GM12878 (cell line): Measurements from ENCODE around the gene SYNJ2. TPM values are rescaled to one million over a fixed set of nuclear protein-coding genes. Genes with fewer than 3 reads are reported as not detected.
A peak's percentile ranks its signal among the peaks of the same experiment; 100 is the strongest.

ENCODE experiments used
- ATAC-seq: fragments of 200-7000 bp; cut with Tn5 transposase; 3 replicates; pipeline ENCODE4 v1.9.1; 2020; ENCODE audit warnings: mild to moderate bottlenecking, moderate library complexity
- BruUV-seq: library from RNA; stranded (reverse); fragments of 400-500 nt; replicated peaks from 2 replicates; lab custom pipeline; 2021; lab: Mats Ljungman, UMichigan
- CTCF ChIA-PET: fragments of 300-600 bp; sonication (Branson Sonifier 250); formaldehyde crosslinking; extraction: SDS; loops from one replicate; lab custom pipeline; 2021; ENCODE audit warnings: inconsistent platforms; lab: Yijun Ruan, JAX
- POLR2A ChIA-PET: fragments of 350-600 bp; formaldehyde crosslinking; extraction: SDS; loops from one replicate; lab custom pipeline; 2021; ENCODE audit warnings: inconsistent platforms; lab: Charles Lee
- RAD21 ChIA-PET: fragments of 300-600 bp; sonication (Branson Sonifier 250); formaldehyde crosslinking; loops from one replicate; lab custom pipeline; 2023; ENCODE audit warnings: antibody characterized with exemption; ENCODE audit not compliant: unreplicated experiment; lab: Charles Lee
- SMC1A ChIA-PET: fragments of 300-600 bp; sonication (Branson Sonifier 250); formaldehyde crosslinking; loops from one replicate; lab custom pipeline; 2023; ENCODE audit not compliant: unreplicated experiment, uncharacterized antibody; lab: Charles Lee
- DNase-seq: peaks from one replicate; pipeline ENCODE4 v3.0.0-alpha.2; 2011; ENCODE audit warnings: low read depth, low spot score
- FAIRE-seq: peaks from 3 replicates; lab custom pipeline; 2011; peaks lifted over from hg19 to GRCh38; lab: Jason Lieb, UNC
- H2AFZ ChIP-seq: 2 replicates; pipeline ENCODE4 v1.6.0; 2011; ENCODE audit warnings: low read depth, low read length, control low read depth; ENCODE audit not compliant: control insufficient read depth
- H3K27ac ChIP-seq: 2 replicates; pipeline ENCODE4 v1.5.1; 2011; ENCODE audit warnings: control low read depth; ENCODE audit not compliant: control insufficient read depth, insufficient read depth
- H3K27me3 ChIP-seq, 2 experiments: replicated peaks in 1 of 2; 2 replicates each; pipeline versions ENCODE4 v1.6.0 to v1.6.1; 2011; ENCODE audit warnings: low read length in 1 of 2; ENCODE audit not compliant: control insufficient read depth in 2 of 2, insufficient read depth in 2 of 2
- H3K36me3 ChIP-seq, 2 experiments: 2 replicates each; pipeline ENCODE4 v1.5.1; 2011; ENCODE audit warnings: low read length in 1 of 2; ENCODE audit not compliant: control insufficient read depth in 2 of 2, insufficient read depth in 2 of 2
- H3K4me1 ChIP-seq: 2 replicates; pipeline ENCODE4 v1.6.1; 2011; ENCODE audit warnings: mild to moderate bottlenecking, low read length, moderate library complexity, mixed read lengths; ENCODE audit not compliant: control insufficient read depth, insufficient read depth
- H3K4me2 ChIP-seq: 2 replicates; pipeline ENCODE4 v1.6.0; 2011; ENCODE audit warnings: control low read depth; ENCODE audit not compliant: control insufficient read depth, insufficient read depth
- H3K4me3 ChIP-seq: fragments of 200-600 bp; sonication (generic); 2 replicates; pipeline ENCODE4 v1.5.1; 2016
- H3K79me2 ChIP-seq: 2 replicates; pipeline ENCODE4 v1.6.0; 2011; ENCODE audit warnings: low read length; ENCODE audit not compliant: control insufficient read depth, insufficient read depth
- H3K9ac ChIP-seq: 2 replicates; pipeline ENCODE4 v1.8.0; 2011; ENCODE audit warnings: low read length, control low read depth, mixed read lengths; ENCODE audit not compliant: control insufficient read depth, insufficient read depth
- H3K9me3 ChIP-seq: replicated peaks from 3 replicates; pipeline ENCODE4 v1.5.1; 2011; ENCODE audit warnings: mild to moderate bottlenecking, low read length; ENCODE audit not compliant: control insufficient read depth, insufficient read depth
- H4K20me1 ChIP-seq: 2 replicates; pipeline ENCODE4 v1.6.0; 2011; ENCODE audit not compliant: control insufficient read depth, insufficient read depth
- ATF7 ChIP-seq: fragments of 450-650 bp; IDR thresholded peaks from 2 replicates; pipeline ENCODE4 v1.6.1; 2016; ENCODE audit warnings: low read depth, mild to moderate bottlenecking
- DPF2 ChIP-seq: fragments of 450-650 bp; IDR thresholded peaks from 2 replicates; pipeline ENCODE4 v1.6.1; 2017; ENCODE audit warnings: mild to moderate bottlenecking
- KDM1A ChIP-seq: fragments of 200-600 bp; sonication (generic); IDR thresholded peaks from 2 replicates; pipeline ENCODE4 v1.6.1; 2016; ENCODE audit warnings: borderline replicate concordance
- KLF5 ChIP-seq: fragments of 450-650 bp; IDR thresholded peaks from 2 replicates; pipeline ENCODE4 v1.6.1; 2014; ENCODE audit warnings: mild to moderate bottlenecking; ENCODE audit not compliant: partially characterized antibody
- NFYB ChIP-seq: IDR thresholded peaks from 2 replicates; pipeline ENCODE4 v1.6.1; 2011; ENCODE audit warnings: low read depth, mild to moderate bottlenecking, low read length, improper control_type of control experiment, moderate library complexity; ENCODE audit not compliant: insufficient read depth
- NR2C2 ChIP-seq: IDR thresholded peaks from 2 replicates; pipeline ENCODE4 v1.6.1; 2011; ENCODE audit warnings: borderline replicate concordance, low read depth; ENCODE audit not compliant: control insufficient read depth, insufficient read length
- RAD21 ChIP-seq: IDR thresholded peaks from 2 replicates; pipeline ENCODE4 v1.6.1; 2011; ENCODE audit warnings: mild to moderate bottlenecking, low read depth, low read length, moderate library complexity; ENCODE audit not compliant: insufficient read depth
- RELA ChIP-seq: fragments of 450-650 bp; IDR thresholded peaks from 2 replicates; pipeline ENCODE4 v1.8.0; 2014; ENCODE audit warnings: borderline replicate concordance; ENCODE audit not compliant: partially characterized antibody
- SMC3 ChIP-seq: IDR thresholded peaks from 2 replicates; pipeline ENCODE4 v1.6.1; 2011; ENCODE audit warnings: low read length, improper control_type of control experiment, borderline replicate concordance
- YY1 ChIP-seq: IDR thresholded peaks from 2 replicates; pipeline ENCODE4 v1.6.1; 2011; ENCODE audit warnings: low read depth, mild to moderate bottlenecking, low read length
- ZNF207 ChIP-seq: fragments of 450-650 bp; IDR thresholded peaks from 2 replicates; pipeline ENCODE4 v1.6.1; 2014; ENCODE audit warnings: antibody characterized with exemption, mild to moderate bottlenecking, borderline replicate concordance
- WGBS: methylation state at CpG from one replicate; pipeline ENCODE4 v1.1.6; 2016; ENCODE audit warnings: low lambda C conversion rate; ENCODE audit not compliant: insufficient replicate concordance, insufficient coverage; ENCODE audit errors: missing lambda C conversion rate; 5-methylcytosine and 5-hydroxymethylcytosine counted together
- in situ Hi-C: fragments of 300-500 bp; cut with MboI; formaldehyde crosslinking; loops from 9 replicates; pipeline ENCODE4 v1.14.3; 2018; ENCODE audit warnings: mixed read lengths
- intact Hi-C: fragments of 100-400 bp; cut with micrococcal nuclease; formaldehyde crosslinking; loops from one replicate; pipeline ENCODE4 v1.14.2; 2022; ENCODE audit not compliant: unreplicated experiment
- polyA plus RNA-seq, 11 experiments: library from polyadenylated mRNA; depleted of rRNA in 4 of 11; unstranded in 6 of 11; stranded (reverse) in 5 of 11; fragments of >200 nt; fragmentation: Nextera tagmentation in 4 of 11; fragmentation: Illumina TruSeq in 1 of 11; extraction: Ambion mirVana in 4 of 11; extraction: Trizol in 1 of 11; gene quantifications; 1 replicate in 1 of 11; 2 replicates in 10 of 11; pipeline versions ENCODE4 v1.2.1 to v1.2.3, GENCODE V29; 2011 to 2016; ENCODE audit warnings: inconsistent platforms in 2 of 11, missing spikeins in 2 of 11, low read depth in 1 of 11
- total RNA-seq, 4 experiments: library from RNA; depleted of rRNA in 3 of 4; stranded (reverse); fragments of >200 nt in 3 of 4; fragmentation: Illumina TruSeq in 1 of 4; extraction: Trizol in 1 of 4; gene quantifications; 2 replicates each; pipeline versions ENCODE4 v1.2.1 to v1.2.3, GENCODE V29; 2013 to 2021
- TF ChIP-seq, protein P1 (sequence below), 3 experiments: IDR thresholded peaks in 2 of 3; conservative IDR thresholded peaks in 1 of 3; 2 replicates each; pipeline ENCODE4 v1.5.1; 2011; ENCODE audit warnings: low read depth in 3 of 3, low read length in 3 of 3, mild to moderate bottlenecking in 3 of 3, control low read depth in 2 of 3, moderate library complexity in 2 of 3, inconsistent platforms in 1 of 3, mixed read lengths in 1 of 3; ENCODE audit not compliant: control insufficient read depth in 2 of 3, insufficient read depth in 1 of 3; ENCODE audit errors: extremely low read depth in 1 of 3

Gene SYNJ2
- total and polyA plus RNA-seq, 10 of the 15 experiments (the other 5 are each of a cell fraction or from before 2014, with no cell fraction given): 0.11 to 1.8 (median 0.57) TPM

DNA sequence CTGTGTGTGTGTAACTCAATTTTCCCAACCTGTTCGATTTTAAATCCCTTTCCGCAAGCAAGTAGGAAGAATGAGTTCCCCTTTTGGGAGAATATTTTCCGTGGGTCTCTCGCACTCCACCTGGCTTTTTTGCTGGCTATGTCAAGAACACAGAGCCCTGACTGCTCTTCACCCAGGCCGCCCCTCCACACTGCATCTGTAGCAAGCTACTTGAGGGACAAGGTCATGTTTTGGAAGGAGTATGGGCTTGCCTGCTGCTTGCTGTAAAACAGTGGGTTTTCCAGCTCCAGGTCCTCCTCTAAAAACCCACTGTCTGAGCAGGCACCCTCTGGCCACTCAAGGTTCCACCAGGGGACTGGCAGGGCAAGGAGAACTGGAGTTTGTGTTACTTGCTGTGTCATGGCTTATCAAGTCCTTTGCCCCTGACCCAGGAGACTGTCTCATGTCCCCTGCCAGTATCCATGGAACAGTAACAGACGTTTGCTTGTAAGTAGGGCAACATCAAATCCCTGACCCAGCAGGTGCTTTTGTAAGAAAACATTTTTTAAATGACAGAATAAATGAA lies 35.5 kb upstream of the SYNJ2 start:
- intact Hi-C loops: no loop called here

DNA sequence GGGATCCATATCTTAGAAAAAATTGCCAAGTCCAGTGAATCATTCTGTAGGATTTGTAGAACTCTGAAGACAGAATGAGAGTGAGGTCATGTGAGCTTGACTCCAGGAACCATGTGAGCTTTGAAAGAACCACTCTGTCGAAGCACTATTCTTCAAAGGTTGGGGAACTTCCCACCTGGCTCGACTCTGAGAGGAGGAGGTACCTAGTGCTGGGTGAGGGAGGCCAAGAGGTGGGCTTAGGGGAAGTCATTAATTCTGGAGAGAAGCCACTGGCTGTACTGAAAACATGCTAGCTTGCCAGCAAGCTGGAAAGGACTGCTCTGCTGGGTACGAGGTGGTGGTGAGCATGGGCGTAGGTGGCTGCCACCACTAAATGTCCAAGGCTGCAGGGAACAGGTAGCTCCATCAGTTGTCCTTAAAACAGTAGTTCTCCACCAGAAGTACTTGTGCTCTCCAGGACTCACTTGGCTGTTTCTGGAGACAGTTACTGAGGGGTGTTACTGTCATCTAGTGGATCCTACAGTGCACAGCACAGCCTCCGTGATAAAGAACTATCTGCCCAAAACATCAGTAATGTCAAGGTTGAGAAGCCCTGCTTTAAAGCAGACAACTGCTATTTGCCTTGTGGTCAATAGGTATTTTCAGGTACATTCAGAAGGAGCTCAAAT lies 34.7 kb upstream of the SYNJ2 start:
- Histone ChIP-seq H4K20me1 (no peaks in the 10 kb centered on the region; the same call in 1 of the 2 replicates), H3K4me2 (no peak overlapping the region), H3K27me3 (no peaks in the 10 kb centered on the region), H3K36me3 (no peaks in the 10 kb centered on the region), H3K4me3 (no peak overlapping the region), H3K9me3 (no peaks in the 10 kb centered on the region), H3K79me2 (no peaks in the 10 kb centered on the region), H3K27ac (no peak overlapping the region), H3K9ac (no peak overlapping the region), H2AFZ (no peak overlapping the region), H3K4me1 (no peaks in the 10 kb centered on the region)
- ChIA-PET POLR2A (no interaction called here), SMC1A (interaction anchor here (0.8 to 1.9 kb wide), 13 partner anchors 10 to 632 kb away, joined by 3 to 15 read pairs (median 4); no protein-coding TSS in a partner anchor), RAD21 (interaction anchor here (1.1 to 2.0 kb wide), 6 partner anchors 8 to 632 kb away, joined by 3 to 7 read pairs (median 5); no protein-coding TSS in a partner anchor), CTCF (interaction anchor here (0.7 to 2.8 kb wide), 16 partner anchors 11 to 649 kb away, joined by 3 to 25 read pairs (median 4); no protein-coding TSS in a partner anchor)
- in situ Hi-C loops: loop anchor here (5.0 kb wide), 1 partner anchor 190 kb away; no protein-coding TSS in a partner anchor
- ATAC-seq (peak; percentile 93), FAIRE-seq (peak; percentile 23), DNase-seq (peak; percentile 9)
- TF ChIP-seq RELA (no peak), NR2C2 (no peak), RAD21 (peak; percentile 89), DPF2 (no peak), YY1 (0 out of 2 replicates have a peak, but pooled peaks have one; percentile 30), KLF5 (no peak), NFYB (no peak), SMC3 (peak; percentile 74), ZNF207 (no peak)
- TF ChIP-seq, protein P1, sequence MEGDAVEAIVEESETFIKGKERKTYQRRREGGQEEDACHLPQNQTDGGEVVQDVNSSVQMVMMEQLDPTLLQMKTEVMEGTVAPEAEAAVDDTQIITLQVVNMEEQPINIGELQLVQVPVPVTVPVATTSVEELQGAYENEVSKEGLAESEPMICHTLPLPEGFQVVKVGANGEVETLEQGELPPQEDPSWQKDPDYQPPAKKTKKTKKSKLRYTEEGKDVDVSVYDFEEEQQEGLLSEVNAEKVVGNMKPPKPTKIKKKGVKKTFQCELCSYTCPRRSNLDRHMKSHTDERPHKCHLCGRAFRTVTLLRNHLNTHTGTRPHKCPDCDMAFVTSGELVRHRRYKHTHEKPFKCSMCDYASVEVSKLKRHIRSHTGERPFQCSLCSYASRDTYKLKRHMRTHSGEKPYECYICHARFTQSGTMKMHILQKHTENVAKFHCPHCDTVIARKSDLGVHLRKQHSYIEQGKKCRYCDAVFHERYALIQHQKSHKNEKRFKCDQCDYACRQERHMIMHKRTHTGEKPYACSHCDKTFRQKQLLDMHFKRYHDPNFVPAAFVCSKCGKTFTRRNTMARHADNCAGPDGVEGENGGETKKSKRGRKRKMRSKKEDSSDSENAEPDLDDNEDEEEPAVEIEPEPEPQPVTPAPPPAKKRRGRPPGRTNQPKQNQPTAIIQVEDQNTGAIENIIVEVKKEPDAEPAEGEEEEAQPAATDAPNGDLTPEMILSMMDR (IDR thresholded peaks at IDR 0.05 in 2 of 3, conservative IDR thresholded peaks at IDR 0.05 in 1 of 3; ENCODE audit: control insufficient read depth in 2 of 3, extremely low read depth in 1 of 3, insufficient read depth in 1 of 3, low read depth in 3 of 3, low read length in 3 of 3): peak; percentile 80 to 89 (median 87)
- WGBS: 43% methylated on average over 5 of the region's 5 CpGs
- intact Hi-C loops: loop anchor here (1.0 kb wide), 2 partner anchors 191 to 633 kb away; no protein-coding TSS in a partner anchor
- no TSS peak for BruUV-seq

More for the DNA sequence above, 35.5 kb upstream of the SYNJ2 start:
- 77% methylated on average over 6 of the region's 6 CpGs for WGBS
- Histone ChIP-seq H3K4me2 (no peak overlapping the region), H3K27ac (no peak overlapping the region), H3K79me2 (no peaks in the 10 kb centered on the region), H3K9me3 (no peaks in the 10 kb centered on the region), H3K4me1 (no peaks in the 10 kb centered on the region), H4K20me1 (no peaks in the 10 kb centered on the region; the same call in 1 of the 2 replicates), H2AFZ (no peak overlapping the region), H3K9ac (no peak overlapping the region), H3K27me3 (no peaks in the 10 kb centered on the region), H3K36me3 (no peaks in the 10 kb centered on the region), H3K4me3 (no peak overlapping the region)
- ChIA-PET CTCF (interaction anchor here (0.9 to 2.8 kb wide), 9 partner anchors 10 to 418 kb away, joined by 3 to 25 read pairs (median 5); no protein-coding TSS in a partner anchor), RAD21 (interaction anchor here (1.2 to 2.0 kb wide), 3 partner anchors 10 to 73 kb away, joined by 5 to 7 read pairs (median 5); no protein-coding TSS in a partner anchor), SMC1A (interaction anchor here (0.9 to 1.7 kb wide), 8 partner anchors 11 to 632 kb away, joined by 3 to 11 read pairs (median 4); no protein-coding TSS in a partner anchor), POLR2A (no interaction called here)
- in situ Hi-C loops: loop anchor here (5.0 kb wide), 1 partner anchor 189 kb away; no protein-coding TSS in a partner anchor
- no peak for DNase-seq
- FAIRE-seq: no peak
- ATAC-seq: no peak
- TF ChIP-seq ATF7: no peak
- TF ChIP-seq KDM1A: no peak
- BruUV-seq: no TSS peak
